PFSK-1 (cell line): Measurements from ENCODE around the gene MAP2K6.

Experiments used
- FOXP2 ChIP-seq: optimal IDR thresholded peaks from 2 replicates; pipeline ENCODE3; 2011; ENCODE audit warnings: borderline replicate concordance, control low read depth, inconsistent platforms; ENCODE audit not compliant: insufficient read depth; ENCODE audit errors: extremely low read length, extremely low read depth
- POLR2AphosphoS5 ChIP-seq: IDR thresholded peaks from 2 replicates; pipeline ENCODE4 v1.6.1; 2012; ENCODE audit warnings: low read depth, mild to moderate bottlenecking, control low read depth, low read length, moderate library complexity
- SIN3A ChIP-seq: IDR thresholded peaks from 2 replicates; pipeline ENCODE4 v1.6.1; 2012; ENCODE audit warnings: mild to moderate bottlenecking, low read length, moderate library complexity, borderline replicate concordance; ENCODE audit not compliant: insufficient read depth
- TAF1 ChIP-seq: IDR thresholded peaks from 2 replicates; pipeline ENCODE4 v1.6.1; 2012; ENCODE audit warnings: low read length, control low read depth, borderline replicate concordance; ENCODE audit not compliant: insufficient read depth
- TF ChIP-seq, protein P1 (sequence below), 2 experiments: IDR thresholded peaks; 2 replicates each; pipeline versions ENCODE4 v1.6.1 to v1.8.0; 2011 to 2012; ENCODE audit warnings: low read depth in 2 of 2, low read length in 2 of 2, control low read depth in 1 of 2, inconsistent platforms in 1 of 2, mild to moderate bottlenecking in 1 of 2, moderate library complexity in 1 of 2; ENCODE audit not compliant: insufficient read depth in 1 of 2

GRCh38 chr17:69407759-69408158 lies 6.7 kb upstream of the MAP2K6 start:
- TF ChIP-seq, protein P1, sequence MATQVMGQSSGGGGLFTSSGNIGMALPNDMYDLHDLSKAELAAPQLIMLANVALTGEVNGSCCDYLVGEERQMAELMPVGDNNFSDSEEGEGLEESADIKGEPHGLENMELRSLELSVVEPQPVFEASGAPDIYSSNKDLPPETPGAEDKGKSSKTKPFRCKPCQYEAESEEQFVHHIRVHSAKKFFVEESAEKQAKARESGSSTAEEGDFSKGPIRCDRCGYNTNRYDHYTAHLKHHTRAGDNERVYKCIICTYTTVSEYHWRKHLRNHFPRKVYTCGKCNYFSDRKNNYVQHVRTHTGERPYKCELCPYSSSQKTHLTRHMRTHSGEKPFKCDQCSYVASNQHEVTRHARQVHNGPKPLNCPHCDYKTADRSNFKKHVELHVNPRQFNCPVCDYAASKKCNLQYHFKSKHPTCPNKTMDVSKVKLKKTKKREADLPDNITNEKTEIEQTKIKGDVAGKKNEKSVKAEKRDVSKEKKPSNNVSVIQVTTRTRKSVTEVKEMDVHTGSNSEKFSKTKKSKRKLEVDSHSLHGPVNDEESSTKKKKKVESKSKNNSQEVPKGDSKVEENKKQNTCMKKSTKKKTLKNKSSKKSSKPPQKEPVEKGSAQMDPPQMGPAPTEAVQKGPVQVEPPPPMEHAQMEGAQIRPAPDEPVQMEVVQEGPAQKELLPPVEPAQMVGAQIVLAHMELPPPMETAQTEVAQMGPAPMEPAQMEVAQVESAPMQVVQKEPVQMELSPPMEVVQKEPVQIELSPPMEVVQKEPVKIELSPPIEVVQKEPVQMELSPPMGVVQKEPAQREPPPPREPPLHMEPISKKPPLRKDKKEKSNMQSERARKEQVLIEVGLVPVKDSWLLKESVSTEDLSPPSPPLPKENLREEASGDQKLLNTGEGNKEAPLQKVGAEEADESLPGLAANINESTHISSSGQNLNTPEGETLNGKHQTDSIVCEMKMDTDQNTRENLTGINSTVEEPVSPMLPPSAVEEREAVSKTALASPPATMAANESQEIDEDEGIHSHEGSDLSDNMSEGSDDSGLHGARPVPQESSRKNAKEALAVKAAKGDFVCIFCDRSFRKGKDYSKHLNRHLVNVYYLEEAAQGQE (IDR thresholded peaks at IDR 0.05; ENCODE audit: insufficient read depth in 1 of 2, low read depth in 2 of 2, low read length in 2 of 2): no peak
- no peak for TF ChIP-seq TAF1
- no peak for TF ChIP-seq POLR2AphosphoS5
- TF ChIP-seq SIN3A: no peak
- no peak for TF ChIP-seq FOXP2
